Endothelial cell of umbilical vein (primary cell): ENCODE results near the gene TNFRSF1A. TPM values are rescaled to one million over a fixed set of nuclear protein-coding genes. Genes with fewer than 3 reads are reported as not detected.

Experiments used
- BruUV-seq: library from RNA; stranded (reverse); fragments of 400-500 nt; replicated peaks from 2 replicates; lab custom pipeline; 2021; lab: Mats Ljungman, UMichigan
- CTCF ChIA-PET: fragments of 300-600, 350-600 bp; sonication (Branson Sonifier 250); formaldehyde crosslinking; loops from one replicate; lab custom pipeline; 2021; ENCODE audit warnings: antibody characterized with exemption, inconsistent platforms; lab: Charles Lee
- POLR2A ChIA-PET: fragments of 300-600, 350-600 bp; sonication (Branson Sonifier 250); formaldehyde crosslinking; loops from one replicate; lab custom pipeline; 2021; ENCODE audit warnings: antibody characterized with exemption, inconsistent platforms; lab: Charles Lee
- DNase-seq: peaks from one replicate; pipeline ENCODE4 v3.0.0-alpha.2; 2011; ENCODE audit warnings: low read depth, low spot score
- FAIRE-seq: peaks from 2 replicates; lab custom pipeline; 2011; peaks lifted over from hg19 to GRCh38; lab: Jason Lieb, UNC
- H2AFZ ChIP-seq: 2 replicates; pipeline ENCODE4 v1.6.0; 2012; ENCODE audit warnings: low read depth, low read length, control low read depth, inconsistent platforms
- H3K27ac ChIP-seq: 2 replicates; pipeline ENCODE4 v1.5.1; 2011; ENCODE audit warnings: low read depth, mild to moderate bottlenecking, control low read depth, low read length, moderate library complexity; ENCODE audit not compliant: insufficient read depth
- H3K27me3 ChIP-seq, 2 experiments: 2 replicates each; pipeline versions ENCODE4 v1.6.0 to v1.6.1; 2011; ENCODE audit warnings: low read length in 2 of 2, mixed read lengths in 1 of 2; ENCODE audit not compliant: control insufficient read depth in 2 of 2, insufficient read depth in 2 of 2
- H3K36me3 ChIP-seq, 2 experiments: 2 replicates in 1 of 2; 3 replicates in 1 of 2; pipeline ENCODE4 v1.5.1; 2011; ENCODE audit warnings: low read length in 2 of 2, mild to moderate bottlenecking in 1 of 2, moderate library complexity in 1 of 2; ENCODE audit not compliant: control insufficient read depth in 2 of 2, insufficient read depth in 2 of 2; ENCODE audit errors: extremely low read depth in 1 of 2
- H3K4me1 ChIP-seq: 3 replicates; pipeline ENCODE4 v1.5.1; 2011; ENCODE audit warnings: mild to moderate bottlenecking, low read length; ENCODE audit not compliant: control insufficient read depth, insufficient read depth; ENCODE audit errors: extremely low read depth
- H3K4me2 ChIP-seq: 2 replicates; pipeline ENCODE4 v1.6.1; 2011; ENCODE audit warnings: low read length, control low read depth, mixed read lengths; ENCODE audit not compliant: insufficient read depth
- H3K4me3 ChIP-seq, 3 experiments: fragments of 200-600 bp in 1 of 3; sonication (generic), shearing (Covaris generic) in 1 of 3; replicated peaks in 1 of 3; 2 replicates each; pipeline ENCODE4 v1.5.1; 2011 to 2016; ENCODE audit warnings: control low read depth in 3 of 3, low read length in 3 of 3, mild to moderate bottlenecking in 2 of 3, inconsistent platforms in 1 of 3, low read depth in 1 of 3, moderate library complexity in 1 of 3; ENCODE audit not compliant: insufficient read depth in 1 of 3
- H3K79me2 ChIP-seq: 2 replicates; pipeline ENCODE4 v1.6.0; 2012; ENCODE audit warnings: low read length, inconsistent platforms; ENCODE audit not compliant: control insufficient read depth, insufficient read depth
- H3K9ac ChIP-seq: replicated peaks from 2 replicates; pipeline ENCODE3; 2011; ENCODE audit warnings: low read length, control low read depth; ENCODE audit not compliant: insufficient read depth; ENCODE audit errors: extremely low read depth
- H3K9me1 ChIP-seq: replicated peaks from 3 replicates; pipeline ENCODE4 v1.6.0; 2011; ENCODE audit warnings: mild to moderate bottlenecking, low read length; ENCODE audit not compliant: control insufficient read depth, insufficient read depth; ENCODE audit errors: extremely low read depth
- H3K9me3 ChIP-seq: replicated peaks from 2 replicates; pipeline ENCODE4 v1.5.1; 2012; ENCODE audit warnings: low read length, inconsistent platforms; ENCODE audit not compliant: control insufficient read depth, insufficient read depth
- H4K20me1 ChIP-seq: replicated peaks from 2 replicates; pipeline ENCODE3; 2011; ENCODE audit warnings: mild to moderate bottlenecking, low read length; ENCODE audit not compliant: control insufficient read depth, insufficient read depth; ENCODE audit errors: extremely low read depth
- EZH2 ChIP-seq: IDR thresholded peaks from 2 replicates; pipeline ENCODE4 v1.6.1; 2012; ENCODE audit warnings: borderline replicate concordance, low read depth, mild to moderate bottlenecking, moderate library complexity, low read length, inconsistent platforms; ENCODE audit not compliant: severe bottlenecking
- FOS ChIP-seq: IDR thresholded peaks from 2 replicates; pipeline ENCODE4 v1.6.1; 2011; ENCODE audit warnings: mild to moderate bottlenecking, low read length, moderate library complexity, borderline replicate concordance; ENCODE audit not compliant: insufficient read depth
- GATA2 ChIP-seq: IDR thresholded peaks from 2 replicates; pipeline ENCODE4 v1.7.0; 2011; ENCODE audit warnings: low read depth, mild to moderate bottlenecking, moderate library complexity, mixed read lengths, low read length; ENCODE audit not compliant: insufficient read length, insufficient read depth
- JUN ChIP-seq: IDR thresholded peaks from 2 replicates; pipeline ENCODE4 v1.6.1; 2011; ENCODE audit warnings: borderline replicate concordance, low read depth; ENCODE audit not compliant: insufficient read length, insufficient read depth
- MYC ChIP-seq: IDR thresholded peaks from one replicate; pipeline ENCODE4 v1.6.1; 2011; ENCODE audit warnings: mild to moderate bottlenecking, low read depth, low read length
- POLR2A ChIP-seq: IDR thresholded peaks from 2 replicates; pipeline ENCODE4 v1.6.1; 2012; ENCODE audit warnings: low read depth, mild to moderate bottlenecking, control low read depth, low read length
- POLR2AphosphoS5 ChIP-seq: IDR thresholded peaks from 2 replicates; pipeline ENCODE4 v1.6.1; 2012; ENCODE audit warnings: low read depth, mild to moderate bottlenecking, control low read depth, low read length, moderate library complexity; ENCODE audit not compliant: insufficient read depth
- dilution Hi-C: fragments of 300-500 bp; cut with MboI; formaldehyde crosslinking; loops from one replicate; pipeline ENCODE4 v1.15.0; 2019; ENCODE audit warnings: low sequenced_read_pairs; ENCODE audit not compliant: extremely low pct_ligation_motif_present
- intact Hi-C: fragments of 100-400 bp; cut with micrococcal nuclease; formaldehyde crosslinking; loops from one replicate; pipeline ENCODE4 v1.10.0; 2022
- polyA plus RNA-seq, 4 experiments: library from polyadenylated mRNA; depleted of rRNA in 3 of 4; stranded (reverse) in 3 of 4; unstranded in 1 of 4; fragments of >200 nt; gene quantifications; 2 replicates each; pipeline versions ENCODE4 v1.2.1 to v1.2.3, GENCODE V29; 2011 to 2012; ENCODE audit warnings: missing spikeins in 1 of 4
- total RNA-seq: library from RNA; stranded (reverse); gene quantifications from 2 replicates; pipeline ENCODE4 v1.2.3, GENCODE V29; 2021
- TF ChIP-seq, protein P1 (sequence below), 2 donors: IDR thresholded peaks; 1 replicate in 1 of 2; 2 replicates in 1 of 2; pipeline ENCODE4 v1.5.1; 2011; ENCODE audit warnings: low read length in 2 of 2, mild to moderate bottlenecking in 2 of 2, moderate library complexity in 2 of 2, control low read depth in 1 of 2, inconsistent platforms in 1 of 2, low read depth in 1 of 2; ENCODE audit not compliant: insufficient read depth in 1 of 2; ENCODE audit errors: extremely low read depth in 1 of 2
- TF ChIP-seq, protein P2 (sequence below): IDR thresholded peaks from 2 replicates; pipeline ENCODE4 v1.6.1; 2011; ENCODE audit not compliant: insufficient read depth, insufficient read length

Gene TNFRSF1A
- total and polyA plus RNA-seq, 2 donors (not counting 3 experiments of a cell fraction or from before 2014, with no cell fraction given), result 86.5 to 98.2 TPM

- CTCF ChIA-PET, result interaction anchor here (0.7 to 1.3 kb wide), 3 partner anchors 8 to 43 kb away, joined by 3 to 5 read pairs (median 3); no protein-coding TSS in a partner anchor
- no TSS peak for BruUV-seq
- H3K27ac ChIP-seq, result no peak overlapping the region
- no peaks in the 10 kb centered on the region for H3K9me1 ChIP-seq
- dilution Hi-C loops, result no loop called here
- H3K79me2 ChIP-seq, result no peaks in the 10 kb centered on the region
- POLR2A ChIA-PET, result no interaction called here
- TF ChIP-seq, protein P1, sequence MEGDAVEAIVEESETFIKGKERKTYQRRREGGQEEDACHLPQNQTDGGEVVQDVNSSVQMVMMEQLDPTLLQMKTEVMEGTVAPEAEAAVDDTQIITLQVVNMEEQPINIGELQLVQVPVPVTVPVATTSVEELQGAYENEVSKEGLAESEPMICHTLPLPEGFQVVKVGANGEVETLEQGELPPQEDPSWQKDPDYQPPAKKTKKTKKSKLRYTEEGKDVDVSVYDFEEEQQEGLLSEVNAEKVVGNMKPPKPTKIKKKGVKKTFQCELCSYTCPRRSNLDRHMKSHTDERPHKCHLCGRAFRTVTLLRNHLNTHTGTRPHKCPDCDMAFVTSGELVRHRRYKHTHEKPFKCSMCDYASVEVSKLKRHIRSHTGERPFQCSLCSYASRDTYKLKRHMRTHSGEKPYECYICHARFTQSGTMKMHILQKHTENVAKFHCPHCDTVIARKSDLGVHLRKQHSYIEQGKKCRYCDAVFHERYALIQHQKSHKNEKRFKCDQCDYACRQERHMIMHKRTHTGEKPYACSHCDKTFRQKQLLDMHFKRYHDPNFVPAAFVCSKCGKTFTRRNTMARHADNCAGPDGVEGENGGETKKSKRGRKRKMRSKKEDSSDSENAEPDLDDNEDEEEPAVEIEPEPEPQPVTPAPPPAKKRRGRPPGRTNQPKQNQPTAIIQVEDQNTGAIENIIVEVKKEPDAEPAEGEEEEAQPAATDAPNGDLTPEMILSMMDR (IDR thresholded peaks at IDR 0.05; ENCODE audit: extremely low read depth in 1 of 2, insufficient read depth in 1 of 2, low read depth in 1 of 2, low read length in 2 of 2), result no peak
- TF ChIP-seq, protein P2, sequence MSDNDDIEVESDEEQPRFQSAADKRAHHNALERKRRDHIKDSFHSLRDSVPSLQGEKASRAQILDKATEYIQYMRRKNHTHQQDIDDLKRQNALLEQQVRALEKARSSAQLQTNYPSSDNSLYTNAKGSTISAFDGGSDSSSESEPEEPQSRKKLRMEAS, result no peak
- no peak for TF ChIP-seq EZH2
- no peak for TF ChIP-seq JUN
- TF ChIP-seq MYC, result no peak
- no peak for TF ChIP-seq FOS
- no peak for TF ChIP-seq POLR2AphosphoS5
- no peak for TF ChIP-seq POLR2A
- TF ChIP-seq GATA2, result no peak
- no peaks in the 10 kb centered on the region for H4K20me1 ChIP-seq
- peaks cover 9% of the 10 kb centered on the region for H3K4me1 ChIP-seq
- H3K27me3 ChIP-seq, result no peaks in the 10 kb centered on the region
- no peak for DNase-seq
- no peak overlapping the region for H3K4me2 ChIP-seq
- H3K36me3 ChIP-seq, result no peaks in the 10 kb centered on the region
- intact Hi-C loops, result no loop called here
- H3K9ac ChIP-seq, result no peak overlapping the region
- FAIRE-seq, result no peak
- H3K9me3 ChIP-seq, result no peaks in the 10 kb centered on the region
- no peak overlapping the region for H2AFZ ChIP-seq
- no peak overlapping the region for H3K4me3 ChIP-seq
Measured at GRCh38 chr12:6378709-6379472, 37.0 kb upstream of the TNFRSF1A start.
